Fibroblast of mammary gland (primary cell): Measurements from ENCODE around the gene BARHL2.

ENCODE experiments used
- DNase-seq: peaks from one replicate; pipeline ENCODE4 v3.0.0-alpha.2; 2010; ENCODE audit warnings: low read depth
- H3K4me3 ChIP-seq: 2 replicates; pipeline ENCODE4 v1.5.1; 2011; ENCODE audit warnings: low read depth, mild to moderate bottlenecking, low read length, moderate library complexity; ENCODE audit not compliant: control insufficient read depth
- TF ChIP-seq, protein P1 (sequence below): conservative IDR thresholded peaks from 2 replicates; pipeline ENCODE4 v1.5.1; 2011; ENCODE audit warnings: low read depth, low read length, inconsistent platforms; ENCODE audit not compliant: control insufficient read depth, insufficient read depth

Gene BARHL2

DNA sequence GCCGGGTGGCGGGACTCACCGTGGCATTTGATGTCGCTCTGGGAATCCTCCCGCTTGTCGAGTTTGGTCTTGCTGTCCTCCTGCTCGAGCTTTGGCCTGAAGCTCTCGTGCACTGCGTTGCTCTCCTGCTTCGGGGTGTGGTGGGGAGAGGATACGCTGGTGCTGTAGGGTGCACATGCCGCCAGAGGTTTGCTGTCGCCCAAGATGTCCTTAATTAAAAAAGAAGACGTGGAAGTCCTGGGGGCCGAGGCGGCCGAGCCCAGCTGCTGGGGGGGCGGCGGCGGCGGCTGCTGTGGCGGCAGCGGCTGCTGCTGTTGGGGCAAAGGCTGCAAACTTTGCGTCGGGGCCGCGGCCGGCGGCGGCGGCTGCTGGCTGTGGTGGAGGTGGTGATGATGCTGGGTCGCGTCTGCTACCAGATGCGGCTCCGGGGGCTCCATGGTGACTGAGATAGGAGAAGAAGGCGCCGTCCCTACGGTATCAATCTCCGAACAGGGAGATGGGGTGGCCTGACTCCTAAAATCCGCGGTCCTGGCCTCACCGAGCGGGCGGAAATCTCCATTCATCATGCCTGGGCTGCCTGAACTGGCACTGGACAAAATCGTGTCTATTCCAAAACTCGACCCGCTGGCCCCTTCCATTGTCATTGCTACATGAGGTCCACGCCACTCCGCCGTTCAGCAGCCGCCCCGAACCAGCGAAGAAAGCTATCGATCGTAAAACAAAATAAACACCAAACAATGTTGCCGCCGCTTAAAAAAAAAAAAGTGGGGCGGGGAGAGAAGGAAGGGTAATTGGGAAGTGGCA is at the start of gene BARHL2:
BARHL2 (minus strand) TSS at position 751 of the 804 bp plus-strand sequence; CDS start at position 644, 107 bp downstream.
- peak within 1 kb of the TSS; percentile 27 for H3K4me3 ChIP-seq
- DNase-seq = no peak
- TF ChIP-seq, protein P1, sequence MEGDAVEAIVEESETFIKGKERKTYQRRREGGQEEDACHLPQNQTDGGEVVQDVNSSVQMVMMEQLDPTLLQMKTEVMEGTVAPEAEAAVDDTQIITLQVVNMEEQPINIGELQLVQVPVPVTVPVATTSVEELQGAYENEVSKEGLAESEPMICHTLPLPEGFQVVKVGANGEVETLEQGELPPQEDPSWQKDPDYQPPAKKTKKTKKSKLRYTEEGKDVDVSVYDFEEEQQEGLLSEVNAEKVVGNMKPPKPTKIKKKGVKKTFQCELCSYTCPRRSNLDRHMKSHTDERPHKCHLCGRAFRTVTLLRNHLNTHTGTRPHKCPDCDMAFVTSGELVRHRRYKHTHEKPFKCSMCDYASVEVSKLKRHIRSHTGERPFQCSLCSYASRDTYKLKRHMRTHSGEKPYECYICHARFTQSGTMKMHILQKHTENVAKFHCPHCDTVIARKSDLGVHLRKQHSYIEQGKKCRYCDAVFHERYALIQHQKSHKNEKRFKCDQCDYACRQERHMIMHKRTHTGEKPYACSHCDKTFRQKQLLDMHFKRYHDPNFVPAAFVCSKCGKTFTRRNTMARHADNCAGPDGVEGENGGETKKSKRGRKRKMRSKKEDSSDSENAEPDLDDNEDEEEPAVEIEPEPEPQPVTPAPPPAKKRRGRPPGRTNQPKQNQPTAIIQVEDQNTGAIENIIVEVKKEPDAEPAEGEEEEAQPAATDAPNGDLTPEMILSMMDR = no peak

DNA sequence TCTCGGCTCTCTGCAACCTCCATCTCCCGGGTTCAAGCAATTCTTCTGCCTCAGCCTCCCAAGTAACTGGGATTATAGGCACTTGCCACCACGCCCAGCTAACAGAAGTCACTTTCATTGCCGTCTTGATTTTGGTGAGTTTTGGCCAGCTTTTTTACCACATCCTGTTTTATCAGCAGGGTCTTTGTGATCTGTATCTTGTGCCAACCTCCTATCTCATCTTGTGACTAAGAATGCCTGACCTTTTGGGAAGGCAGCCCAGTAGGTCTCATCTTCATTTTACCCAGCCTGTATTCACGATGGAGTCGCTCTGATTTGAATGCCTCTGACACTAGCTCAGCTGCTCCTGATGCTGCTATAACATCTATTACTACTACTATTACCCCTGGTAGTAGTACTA is 46.8 kb upstream of the BARHL2 start:
- no peak overlapping the region for H3K4me3 ChIP-seq
- TF ChIP-seq, protein P1 = no peak
- DNase-seq = no peak

DNA sequence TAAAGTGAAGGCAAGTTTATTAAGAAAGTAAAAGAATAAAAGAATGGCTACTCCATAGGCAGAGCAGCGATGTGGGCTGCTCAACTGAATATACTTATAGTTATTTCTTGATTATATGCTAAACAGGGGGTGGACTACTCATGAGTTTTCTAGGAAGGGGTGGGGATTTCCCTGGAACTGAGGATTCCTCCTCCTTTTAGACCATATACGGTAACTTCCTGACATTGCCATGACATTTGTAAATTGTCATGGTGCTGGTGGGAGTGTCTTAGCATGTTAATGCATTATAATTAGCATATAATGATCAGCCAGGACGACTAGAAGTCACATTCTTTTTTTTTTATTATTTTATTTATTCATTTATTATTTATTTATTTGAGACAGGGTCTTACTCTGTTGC is 46.4 kb upstream of the BARHL2 start:
- no peak for DNase-seq
- H3K4me3 ChIP-seq = no peak overlapping the region
- TF ChIP-seq, protein P1 = no peak

DNA sequence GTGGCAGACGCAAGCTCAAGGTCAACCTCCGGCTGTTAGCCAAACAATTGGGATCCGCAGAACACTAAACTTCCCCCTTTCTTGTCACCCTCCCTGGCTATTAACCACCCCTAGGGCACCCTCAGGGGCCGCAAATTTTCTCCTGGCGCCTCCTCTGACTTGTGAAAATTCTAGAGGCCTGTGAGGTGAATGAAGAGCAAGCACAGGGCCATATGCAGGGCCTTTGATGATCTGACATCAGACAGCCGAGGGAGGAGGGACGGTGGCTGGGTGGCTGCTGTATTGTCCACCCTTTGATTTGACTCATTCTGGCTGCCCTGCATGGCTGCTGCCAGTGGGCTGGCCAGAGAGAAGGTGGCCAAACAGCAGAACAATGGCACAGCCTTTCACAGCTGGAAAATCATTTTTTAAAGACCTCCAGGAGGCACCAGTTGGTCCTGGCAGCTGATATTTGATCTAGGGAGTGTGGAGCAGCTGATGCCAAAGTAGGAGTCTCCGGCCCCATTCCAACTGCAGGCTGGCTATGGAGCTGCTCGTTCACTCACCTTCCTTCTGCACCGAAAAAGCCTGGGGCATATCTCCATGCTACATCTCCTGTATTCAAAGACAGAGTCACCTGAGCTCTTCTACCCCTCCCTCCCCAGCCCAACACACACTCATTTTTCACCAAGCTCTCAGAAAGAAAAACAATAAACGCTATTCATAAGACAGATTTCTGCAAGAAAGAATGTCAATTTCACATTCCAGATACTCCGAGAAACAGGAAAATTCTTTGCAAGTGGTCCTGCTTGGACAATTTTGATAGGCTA is 44.9 kb upstream of the BARHL2 start:
- no peak for DNase-seq
- TF ChIP-seq, protein P1 = no peak
- no peak overlapping the region for H3K4me3 ChIP-seq

DNA sequence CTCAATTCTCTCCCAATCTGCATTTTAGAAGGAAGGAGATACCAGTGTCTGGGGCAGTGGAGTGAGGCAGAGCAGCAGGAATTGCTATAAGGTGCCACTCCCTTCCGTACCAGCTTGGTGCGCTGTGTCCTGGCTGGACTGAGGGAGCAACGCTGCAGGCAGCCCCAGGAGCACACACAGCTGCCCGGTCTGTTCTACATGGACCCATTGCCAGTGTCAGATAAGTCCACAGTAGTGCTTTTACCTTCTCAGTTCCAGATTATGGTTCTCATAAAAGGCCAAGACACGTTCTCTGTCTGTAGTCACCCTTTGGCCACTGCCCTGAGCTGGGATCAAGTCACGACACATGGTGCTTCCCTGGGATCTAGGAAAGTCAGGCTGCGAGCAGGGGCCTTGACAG is 44.1 kb upstream of the BARHL2 start:
- no peak for DNase-seq
- H3K4me3 ChIP-seq = no peak overlapping the region
- TF ChIP-seq, protein P1 = no peak

DNA sequence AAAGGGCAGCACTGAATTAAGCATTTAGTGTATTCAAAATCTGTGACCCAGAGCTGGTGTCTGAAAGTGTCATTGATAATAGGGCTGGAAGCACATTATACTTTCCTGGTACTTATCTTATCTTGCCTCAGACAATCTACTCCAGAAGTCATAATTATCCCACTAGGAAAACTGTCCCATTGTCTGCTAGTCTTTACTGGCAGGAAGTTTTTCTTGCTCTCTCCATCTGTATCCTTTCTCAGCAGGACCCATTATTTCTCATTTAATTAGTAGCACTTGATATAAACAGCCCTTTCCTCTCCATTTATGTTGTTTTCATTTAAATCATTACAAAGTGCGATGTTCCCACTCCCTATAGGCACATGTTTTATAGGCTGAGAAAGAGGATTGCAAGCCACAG is 36.5 kb upstream of the BARHL2 start:
- TF ChIP-seq, protein P1 = no peak
- no peak for DNase-seq
- no peak overlapping the region for H3K4me3 ChIP-seq
